ENCODE measurements around the gene RECK.

RECK gene

DNA sequence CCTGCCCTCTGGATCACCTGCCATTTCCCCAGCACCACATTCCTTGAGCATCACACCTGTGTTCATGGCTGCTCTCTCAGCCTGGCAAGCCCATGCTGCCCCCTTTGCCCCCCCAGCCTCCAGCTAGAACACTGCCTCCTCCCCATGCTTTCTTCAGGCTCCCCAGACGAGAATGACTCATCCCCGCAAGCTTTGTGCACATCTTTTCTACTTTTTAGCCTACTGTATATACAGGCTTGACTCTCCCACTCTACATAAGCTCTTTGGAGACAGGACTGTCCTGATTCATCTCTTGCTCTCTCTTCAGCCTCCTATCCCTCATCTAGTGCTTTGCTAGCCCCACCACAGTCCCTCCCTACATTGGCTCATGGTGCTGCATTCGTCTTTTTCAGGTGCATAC lies 79.9 kb downstream of the RECK start:
- H3K27me3 ChIP-seq (replicated peaks; ENCODE audit: insufficient read depth, low read length), result no peaks in the 10 kb centered on the region
- no peaks in the 10 kb centered on the region for H3F3A ChIP-seq (ENCODE audit: insufficient read depth, low read length)
- no peaks in the 10 kb centered on the region for H3K36me3 ChIP-seq (replicated peaks; ENCODE audit: insufficient read depth, low read length)
- no peaks in the 10 kb centered on the region for H4K20me1 ChIP-seq (ENCODE audit: insufficient read depth, low read length)
- no peak overlapping the region for H3K4me3 ChIP-seq (ENCODE audit: low read length)
- H3K79me2 ChIP-seq (ENCODE audit: low read length), result no peaks in the 10 kb centered on the region
- no peak overlapping the region for H3K27ac ChIP-seq (ENCODE audit: low read length)
- no peak overlapping the region for H3K4me2 ChIP-seq (ENCODE audit: low read depth, low read length)
- no peaks in the 10 kb centered on the region for H3K9me2 ChIP-seq (replicated peaks; ENCODE audit: insufficient read depth, low read length)
- DNase-seq, result no peak
- TF ChIP-seq, protein P1, sequence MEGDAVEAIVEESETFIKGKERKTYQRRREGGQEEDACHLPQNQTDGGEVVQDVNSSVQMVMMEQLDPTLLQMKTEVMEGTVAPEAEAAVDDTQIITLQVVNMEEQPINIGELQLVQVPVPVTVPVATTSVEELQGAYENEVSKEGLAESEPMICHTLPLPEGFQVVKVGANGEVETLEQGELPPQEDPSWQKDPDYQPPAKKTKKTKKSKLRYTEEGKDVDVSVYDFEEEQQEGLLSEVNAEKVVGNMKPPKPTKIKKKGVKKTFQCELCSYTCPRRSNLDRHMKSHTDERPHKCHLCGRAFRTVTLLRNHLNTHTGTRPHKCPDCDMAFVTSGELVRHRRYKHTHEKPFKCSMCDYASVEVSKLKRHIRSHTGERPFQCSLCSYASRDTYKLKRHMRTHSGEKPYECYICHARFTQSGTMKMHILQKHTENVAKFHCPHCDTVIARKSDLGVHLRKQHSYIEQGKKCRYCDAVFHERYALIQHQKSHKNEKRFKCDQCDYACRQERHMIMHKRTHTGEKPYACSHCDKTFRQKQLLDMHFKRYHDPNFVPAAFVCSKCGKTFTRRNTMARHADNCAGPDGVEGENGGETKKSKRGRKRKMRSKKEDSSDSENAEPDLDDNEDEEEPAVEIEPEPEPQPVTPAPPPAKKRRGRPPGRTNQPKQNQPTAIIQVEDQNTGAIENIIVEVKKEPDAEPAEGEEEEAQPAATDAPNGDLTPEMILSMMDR (IDR thresholded peaks at IDR 0.05; ENCODE audit: low read length), result no peak
- TF ChIP-seq EZH2 (optimal IDR thresholded peaks at IDR 0.05; ENCODE audit: low read depth, low read length) (no peak), EZH2phosphoT487 (IDR thresholded peaks at IDR 0.05; ENCODE audit: low read length) (no peak)
- H3K9ac ChIP-seq (ENCODE audit: low read length), result no peak overlapping the region
- H2AFZ ChIP-seq (ENCODE audit: low read length), result no peak overlapping the region
- no peaks in the 10 kb centered on the region for H3K4me1 ChIP-seq (ENCODE audit: low read length)
- no peaks in the 10 kb centered on the region for H3K9me3 ChIP-seq (replicated peaks; ENCODE audit: insufficient read depth, low read length)

- TF ChIP-seq, protein P1 (IDR thresholded peaks at IDR 0.05; ENCODE audit: low read length), result no peak
- TF ChIP-seq EZH2phosphoT487 (IDR thresholded peaks at IDR 0.05; ENCODE audit: low read length), result no peak
- no peak for TF ChIP-seq EZH2 (optimal IDR thresholded peaks at IDR 0.05; ENCODE audit: low read depth, low read length)
Measured at GRCh38 chr9:36118201-36118600, 81.5 kb downstream of the RECK start.

DNA sequence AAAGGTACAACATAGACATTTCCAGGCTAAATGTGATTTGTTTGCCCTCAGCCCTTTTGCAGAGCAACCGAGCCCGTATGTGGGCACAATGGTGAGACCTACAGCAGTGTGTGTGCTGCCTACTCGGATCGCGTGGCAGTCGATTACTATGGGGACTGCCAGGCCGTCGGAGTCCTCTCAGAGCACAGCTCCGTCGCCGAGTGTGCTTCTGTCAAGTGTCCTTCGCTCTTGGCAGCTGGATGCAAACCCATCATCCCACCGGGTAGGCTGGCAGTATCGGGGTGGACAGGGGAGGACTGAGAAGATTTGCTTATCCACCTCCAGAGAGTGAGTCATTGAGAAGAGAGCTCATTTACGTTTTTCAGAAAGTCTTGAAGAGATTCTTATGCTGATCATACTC lies 82.0 kb downstream of the RECK start:
- Histone ChIP-seq H3K9ac (ENCODE audit: low read length) (no peak overlapping the region), H3K9me2 (replicated peaks; ENCODE audit: insufficient read depth, low read length) (no peaks in the 10 kb centered on the region), H3K27ac (ENCODE audit: low read length) (no peak overlapping the region), H3F3A (ENCODE audit: insufficient read depth, low read length) (no peaks in the 10 kb centered on the region), H3K4me3 (ENCODE audit: low read length) (no peak overlapping the region), H3K9me3 (replicated peaks; ENCODE audit: insufficient read depth, low read length) (no peaks in the 10 kb centered on the region), H3K4me1 (ENCODE audit: low read length) (no peaks in the 10 kb centered on the region), H3K36me3 (replicated peaks; ENCODE audit: insufficient read depth, low read length) (no peaks in the 10 kb centered on the region), H3K4me2 (ENCODE audit: low read depth, low read length) (no peak overlapping the region), H4K20me1 (ENCODE audit: insufficient read depth, low read length) (no peaks in the 10 kb centered on the region), H3K79me2 (ENCODE audit: low read length) (no peaks in the 10 kb centered on the region), H3K27me3 (replicated peaks; ENCODE audit: insufficient read depth, low read length) (no peaks in the 10 kb centered on the region), H2AFZ (ENCODE audit: low read length) (no peak overlapping the region)
- no peak for DNase-seq
- TF ChIP-seq, protein P1 (IDR thresholded peaks at IDR 0.05; ENCODE audit: low read length), result no peak
- no peak for TF ChIP-seq EZH2phosphoT487 (IDR thresholded peaks at IDR 0.05; ENCODE audit: low read length)
- TF ChIP-seq EZH2 (optimal IDR thresholded peaks at IDR 0.05; ENCODE audit: low read depth, low read length), result no peak

More at GRCh38 chr9:36118201-36118600, 81.5 kb downstream of the RECK start:
- no peak overlapping the region for H3K9ac ChIP-seq (ENCODE audit: low read length)
- H3K4me1 ChIP-seq (ENCODE audit: low read length), result no peaks in the 10 kb centered on the region
- H3K36me3 ChIP-seq (replicated peaks; ENCODE audit: insufficient read depth, low read length), result no peaks in the 10 kb centered on the region
- H3K27me3 ChIP-seq (replicated peaks; ENCODE audit: insufficient read depth, low read length), result no peaks in the 10 kb centered on the region
- no peaks in the 10 kb centered on the region for H3K79me2 ChIP-seq (ENCODE audit: low read length)
- H3F3A ChIP-seq (ENCODE audit: insufficient read depth, low read length), result no peaks in the 10 kb centered on the region
- no peaks in the 10 kb centered on the region for H3K9me3 ChIP-seq (replicated peaks; ENCODE audit: insufficient read depth, low read length)
- DNase-seq, result no peak
- H3K27ac ChIP-seq (ENCODE audit: low read length), result no peak overlapping the region
- no peaks in the 10 kb centered on the region for H3K9me2 ChIP-seq (replicated peaks; ENCODE audit: insufficient read depth, low read length)
- H4K20me1 ChIP-seq (ENCODE audit: insufficient read depth, low read length), result no peaks in the 10 kb centered on the region
- H3K4me3 ChIP-seq (ENCODE audit: low read length), result no peak overlapping the region
- H3K4me2 ChIP-seq (ENCODE audit: low read depth, low read length), result no peak overlapping the region
- H2AFZ ChIP-seq (ENCODE audit: low read length), result no peak overlapping the region

Data from MM.1S (cell line).